ENCODE data around the gene MND1. TPM values are rescaled to one million over a fixed set of nuclear protein-coding genes. Genes with fewer than 3 reads are reported as not detected.

The MND1 gene
- total RNA-seq, 1 donor from 2014 or later = 0.53 TPM

DNA sequence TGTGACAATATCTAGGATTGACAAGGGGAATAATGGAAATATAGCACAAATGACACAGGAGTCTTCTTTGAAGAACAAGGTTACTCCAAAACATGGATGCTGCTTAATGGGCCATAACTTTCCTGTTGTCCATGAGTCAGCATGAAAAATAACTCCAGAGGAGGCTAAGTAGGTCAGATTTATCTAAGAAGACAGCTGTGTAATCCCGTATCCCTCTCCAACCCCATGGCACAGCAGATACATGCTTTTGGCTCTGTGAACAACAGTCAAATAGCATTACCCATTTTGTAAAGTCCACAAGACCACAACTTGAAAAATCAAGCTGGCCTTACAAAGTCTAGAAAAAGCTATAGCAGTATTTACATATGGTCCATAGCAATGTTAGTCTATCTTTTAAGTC, 119.6 kb downstream of the MND1 start:
- DNase-seq (no peak), ATAC-seq (ENCODE audit: low read depth) (no peak)
- ChIA-PET CTCF (interaction anchor here (4.3 kb wide), 1 partner anchor 110 kb away, joined by 24 read pairs; no protein-coding TSS in a partner anchor), POLR2A (interaction anchor here (4.1 to 5.1 kb wide), 3 partner anchors 15 to 59 kb away, joined by 31 to 97 read pairs (median 41); no protein-coding TSS in a partner anchor)
- Mint-ChIP-seq H3K27ac (no peak overlapping the region), H3K27me3 (no peaks in the 10 kb centered on the region), H3K4me3 (no peak overlapping the region), H3K4me1 (peaks cover 34% of the 10 kb centered on the region), H3K36me3 (ENCODE audit: low read depth) (peaks cover 22% of the 10 kb centered on the region), H3K9me3 (no peaks in the 10 kb centered on the region)
- intact Hi-C loops (cut with micrococcal nuclease) = loop anchor here (1.0 kb wide), 1 partner anchor 14 kb away; no protein-coding TSS in a partner anchor
- TF ChIP-seq, protein P1, sequence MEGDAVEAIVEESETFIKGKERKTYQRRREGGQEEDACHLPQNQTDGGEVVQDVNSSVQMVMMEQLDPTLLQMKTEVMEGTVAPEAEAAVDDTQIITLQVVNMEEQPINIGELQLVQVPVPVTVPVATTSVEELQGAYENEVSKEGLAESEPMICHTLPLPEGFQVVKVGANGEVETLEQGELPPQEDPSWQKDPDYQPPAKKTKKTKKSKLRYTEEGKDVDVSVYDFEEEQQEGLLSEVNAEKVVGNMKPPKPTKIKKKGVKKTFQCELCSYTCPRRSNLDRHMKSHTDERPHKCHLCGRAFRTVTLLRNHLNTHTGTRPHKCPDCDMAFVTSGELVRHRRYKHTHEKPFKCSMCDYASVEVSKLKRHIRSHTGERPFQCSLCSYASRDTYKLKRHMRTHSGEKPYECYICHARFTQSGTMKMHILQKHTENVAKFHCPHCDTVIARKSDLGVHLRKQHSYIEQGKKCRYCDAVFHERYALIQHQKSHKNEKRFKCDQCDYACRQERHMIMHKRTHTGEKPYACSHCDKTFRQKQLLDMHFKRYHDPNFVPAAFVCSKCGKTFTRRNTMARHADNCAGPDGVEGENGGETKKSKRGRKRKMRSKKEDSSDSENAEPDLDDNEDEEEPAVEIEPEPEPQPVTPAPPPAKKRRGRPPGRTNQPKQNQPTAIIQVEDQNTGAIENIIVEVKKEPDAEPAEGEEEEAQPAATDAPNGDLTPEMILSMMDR (IDR thresholded peaks at IDR 0.05) = no peak

Other genes with a start within 250 kb of the MND1 start
- gene TRIM2, start 140.2 kb upstream of the MND1 start, total RNA-seq = 5.1 and 5.5 TPM in 2 replicates
- 170 and 193 TPM in 2 replicates for gene TMEM131L, start 121.7 kb downstream of the MND1 start, total RNA-seq